ENCODE results near the gene VLDLR.

- TF ChIP-seq EZH2phosphoT487 (IDR thresholded peaks at IDR 0.05; ENCODE audit: borderline replicate concordance, low read depth, low read length): no peak
- TF ChIP-seq, protein P1, sequence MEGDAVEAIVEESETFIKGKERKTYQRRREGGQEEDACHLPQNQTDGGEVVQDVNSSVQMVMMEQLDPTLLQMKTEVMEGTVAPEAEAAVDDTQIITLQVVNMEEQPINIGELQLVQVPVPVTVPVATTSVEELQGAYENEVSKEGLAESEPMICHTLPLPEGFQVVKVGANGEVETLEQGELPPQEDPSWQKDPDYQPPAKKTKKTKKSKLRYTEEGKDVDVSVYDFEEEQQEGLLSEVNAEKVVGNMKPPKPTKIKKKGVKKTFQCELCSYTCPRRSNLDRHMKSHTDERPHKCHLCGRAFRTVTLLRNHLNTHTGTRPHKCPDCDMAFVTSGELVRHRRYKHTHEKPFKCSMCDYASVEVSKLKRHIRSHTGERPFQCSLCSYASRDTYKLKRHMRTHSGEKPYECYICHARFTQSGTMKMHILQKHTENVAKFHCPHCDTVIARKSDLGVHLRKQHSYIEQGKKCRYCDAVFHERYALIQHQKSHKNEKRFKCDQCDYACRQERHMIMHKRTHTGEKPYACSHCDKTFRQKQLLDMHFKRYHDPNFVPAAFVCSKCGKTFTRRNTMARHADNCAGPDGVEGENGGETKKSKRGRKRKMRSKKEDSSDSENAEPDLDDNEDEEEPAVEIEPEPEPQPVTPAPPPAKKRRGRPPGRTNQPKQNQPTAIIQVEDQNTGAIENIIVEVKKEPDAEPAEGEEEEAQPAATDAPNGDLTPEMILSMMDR (conservative IDR thresholded peaks at IDR 0.05; ENCODE audit: low read length): peak; percentile 55
These were observed 21.3 kb upstream of the VLDLR start for GRCh38 chr9:2600307-2600706.

Data from OCI-LY7 (cell line).